Osteocyte (in vitro differentiated cells): ENCODE results near the gene CDH4. TPM values are rescaled to one million over a fixed set of nuclear protein-coding genes. Genes with fewer than 3 reads are reported as not detected.

Experiments used
- DNase-seq: peaks from one replicate; pipeline ENCODE4 v3.0.0; 2021; ENCODE audit warnings: mixed read lengths; ENCODE audit not compliant: unreplicated experiment; ENCODE audit errors: extremely low spot score
- H3K27ac Mint-ChIP-seq: one replicate; pipeline ENCODE4 v1.8.0; 2021; ENCODE audit warnings: mild to moderate bottlenecking, mixed read lengths; ENCODE audit not compliant: unreplicated experiment
- H3K27me3 Mint-ChIP-seq: one replicate; pipeline ENCODE4 v1.8.0; 2021; ENCODE audit warnings: mixed read lengths; ENCODE audit not compliant: unreplicated experiment
- H3K36me3 Mint-ChIP-seq: one replicate; pipeline ENCODE4 v1.8.0; 2021; ENCODE audit warnings: mixed read lengths; ENCODE audit not compliant: unreplicated experiment
- H3K4me1 Mint-ChIP-seq: one replicate; pipeline ENCODE4 v1.8.0; 2021; ENCODE audit warnings: mixed read lengths; ENCODE audit not compliant: unreplicated experiment
- H3K4me3 Mint-ChIP-seq: one replicate; pipeline ENCODE4 v1.8.0; 2021; ENCODE audit warnings: mild to moderate bottlenecking, moderate library complexity, mixed read lengths; ENCODE audit not compliant: unreplicated experiment
- H3K9me3 Mint-ChIP-seq: one replicate; pipeline ENCODE4 v1.8.0; 2021; ENCODE audit warnings: mixed read lengths; ENCODE audit not compliant: unreplicated experiment
- total RNA-seq: library from RNA; stranded (reverse); gene quantifications from 2 replicates; pipeline ENCODE4 v1.2.1, GENCODE V29; 2021
- TF ChIP-seq, protein P1 (sequence below): fragments of 200-600 bp; sonication (generic); IDR thresholded peaks from 2 replicates; pipeline ENCODE4 v1.5.0; 2021; ENCODE audit warnings: antibody characterized with exemption, mild to moderate bottlenecking, moderate library complexity

The CDH4 gene
- total RNA-seq, 1 donor from 2014 or later: 1.3 TPM

DNA sequence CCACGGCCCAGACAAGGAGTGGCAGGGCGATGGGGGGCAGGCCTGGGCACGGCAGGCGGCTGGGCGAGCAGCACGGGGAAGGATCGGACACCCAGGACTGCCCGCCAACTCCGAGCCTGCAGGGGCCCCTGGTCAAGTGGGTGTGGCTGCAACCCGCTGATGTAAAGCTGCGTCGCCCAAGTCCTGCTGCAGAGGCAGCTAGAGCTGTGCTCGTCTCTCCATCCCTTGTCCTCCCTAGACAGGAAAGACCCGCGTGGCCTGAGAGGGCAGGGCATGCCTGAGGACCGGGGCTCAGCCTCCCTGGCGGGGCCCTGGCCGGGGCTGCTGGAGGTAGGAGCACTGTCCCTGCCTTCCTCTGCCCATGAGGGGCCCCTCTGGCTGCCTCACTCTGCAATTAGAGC is 281.2 kb downstream of the CDH4 start:
- H3K27ac Mint-ChIP-seq: no peak overlapping the region
- no peak for DNase-seq
- no peaks in the 10 kb centered on the region for H3K4me1 Mint-ChIP-seq
- no peaks in the 10 kb centered on the region for H3K27me3 Mint-ChIP-seq
- H3K4me3 Mint-ChIP-seq: no peak overlapping the region
- TF ChIP-seq, protein P1, sequence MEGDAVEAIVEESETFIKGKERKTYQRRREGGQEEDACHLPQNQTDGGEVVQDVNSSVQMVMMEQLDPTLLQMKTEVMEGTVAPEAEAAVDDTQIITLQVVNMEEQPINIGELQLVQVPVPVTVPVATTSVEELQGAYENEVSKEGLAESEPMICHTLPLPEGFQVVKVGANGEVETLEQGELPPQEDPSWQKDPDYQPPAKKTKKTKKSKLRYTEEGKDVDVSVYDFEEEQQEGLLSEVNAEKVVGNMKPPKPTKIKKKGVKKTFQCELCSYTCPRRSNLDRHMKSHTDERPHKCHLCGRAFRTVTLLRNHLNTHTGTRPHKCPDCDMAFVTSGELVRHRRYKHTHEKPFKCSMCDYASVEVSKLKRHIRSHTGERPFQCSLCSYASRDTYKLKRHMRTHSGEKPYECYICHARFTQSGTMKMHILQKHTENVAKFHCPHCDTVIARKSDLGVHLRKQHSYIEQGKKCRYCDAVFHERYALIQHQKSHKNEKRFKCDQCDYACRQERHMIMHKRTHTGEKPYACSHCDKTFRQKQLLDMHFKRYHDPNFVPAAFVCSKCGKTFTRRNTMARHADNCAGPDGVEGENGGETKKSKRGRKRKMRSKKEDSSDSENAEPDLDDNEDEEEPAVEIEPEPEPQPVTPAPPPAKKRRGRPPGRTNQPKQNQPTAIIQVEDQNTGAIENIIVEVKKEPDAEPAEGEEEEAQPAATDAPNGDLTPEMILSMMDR: no peak
- no peaks in the 10 kb centered on the region for H3K36me3 Mint-ChIP-seq
- H3K9me3 Mint-ChIP-seq: no peaks in the 10 kb centered on the region

DNA sequence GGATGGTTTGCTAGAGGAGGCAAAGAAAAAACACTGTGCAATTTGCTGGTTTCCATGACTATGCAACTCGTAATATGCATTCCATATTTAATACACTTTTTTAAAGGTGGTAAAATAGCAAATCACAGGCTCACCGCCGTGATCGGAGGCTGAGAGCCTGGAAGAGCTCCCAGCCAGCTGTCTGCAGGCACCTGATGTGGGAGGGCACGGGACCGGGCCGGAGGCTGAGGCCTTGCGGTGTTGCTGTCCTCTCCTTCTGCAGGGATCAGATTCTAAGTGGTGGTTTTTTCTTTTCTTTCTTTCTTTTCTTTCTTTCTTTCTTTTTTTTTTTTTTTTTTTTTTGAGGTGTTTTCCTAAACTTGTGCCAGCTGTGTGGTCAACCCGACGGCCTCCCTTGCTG is 282.3 kb downstream of the CDH4 start:
- H3K4me1 Mint-ChIP-seq: no peaks in the 10 kb centered on the region
- H3K4me3 Mint-ChIP-seq: no peak overlapping the region
- H3K27me3 Mint-ChIP-seq: no peaks in the 10 kb centered on the region
- no peaks in the 10 kb centered on the region for H3K9me3 Mint-ChIP-seq
- no peaks in the 10 kb centered on the region for H3K36me3 Mint-ChIP-seq
- H3K27ac Mint-ChIP-seq: no peak overlapping the region
- DNase-seq: no peak
- TF ChIP-seq, protein P1: no peak

DNA sequence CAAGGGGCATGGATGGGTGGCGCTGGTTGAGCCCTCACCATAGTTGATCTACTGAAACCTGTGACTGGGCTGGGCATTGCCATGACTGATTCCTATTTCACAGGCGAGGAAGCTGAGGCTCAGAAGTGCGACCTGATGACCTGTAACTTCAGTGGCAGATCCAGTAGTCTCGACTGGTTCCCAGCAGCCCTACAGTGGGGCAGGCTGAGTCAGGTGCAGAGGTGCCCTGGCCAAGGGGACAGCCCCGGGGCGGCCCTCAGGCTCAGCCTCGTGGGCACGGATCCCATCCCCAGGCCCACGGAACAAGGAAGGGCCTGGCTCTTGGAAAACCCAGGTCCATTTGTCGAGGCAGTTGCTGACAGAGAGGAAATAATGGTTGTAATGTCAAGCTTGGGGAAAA is 283.0 kb downstream of the CDH4 start:
- DNase-seq: no peak
- TF ChIP-seq, protein P1: no peak
- Mint-ChIP-seq H3K9me3 (no peaks in the 10 kb centered on the region), H3K27ac (no peak overlapping the region), H3K4me1 (no peaks in the 10 kb centered on the region), H3K4me3 (no peak overlapping the region), H3K27me3 (no peaks in the 10 kb centered on the region), H3K36me3 (no peaks in the 10 kb centered on the region)

DNA sequence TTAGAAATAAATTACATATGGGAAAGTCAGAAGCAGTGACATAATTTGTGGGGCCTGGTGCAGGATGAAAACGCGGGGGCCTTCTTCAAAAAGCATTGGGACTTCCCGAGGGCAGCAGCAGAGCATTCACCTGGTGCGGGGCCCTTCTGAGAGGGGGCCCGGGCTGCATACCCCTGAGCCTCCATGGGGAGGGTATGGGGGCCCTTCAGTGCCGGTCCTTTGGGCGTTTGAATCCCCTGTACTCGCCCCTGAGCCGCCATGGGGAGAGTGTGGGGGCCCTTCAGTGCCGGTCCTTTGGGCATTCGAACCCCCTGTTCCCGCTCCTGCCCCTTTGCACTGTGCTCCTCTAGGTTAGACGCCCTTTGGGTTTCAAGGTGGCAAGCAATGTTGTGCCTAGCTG is 283.5 kb downstream of the CDH4 start:
- Mint-ChIP-seq H3K27ac (no peak overlapping the region), H3K4me3 (no peak overlapping the region), H3K36me3 (no peaks in the 10 kb centered on the region), H3K4me1 (no peaks in the 10 kb centered on the region), H3K9me3 (no peaks in the 10 kb centered on the region), H3K27me3 (no peaks in the 10 kb centered on the region)
- DNase-seq: no peak
- TF ChIP-seq, protein P1: no peak

DNA sequence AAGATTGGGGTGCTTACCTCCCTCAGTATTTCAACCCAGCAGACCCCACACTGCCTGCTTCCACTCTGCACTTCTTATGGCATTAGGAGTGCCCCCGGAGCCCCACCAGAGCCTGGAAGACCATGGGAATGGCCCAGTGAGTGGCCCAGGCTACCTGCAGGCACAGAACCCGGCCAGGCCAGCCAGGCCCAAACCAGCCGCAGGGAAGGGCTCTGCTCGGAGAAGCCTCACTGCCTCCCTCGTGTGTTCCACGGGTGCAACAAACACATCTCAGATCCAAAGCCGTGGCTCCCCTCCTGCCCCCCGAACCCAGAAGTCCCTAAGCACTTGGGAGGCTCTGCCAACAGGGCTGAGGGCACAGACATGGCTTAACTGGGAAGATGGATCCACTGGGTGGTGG is 283.9 kb downstream of the CDH4 start:
- TF ChIP-seq, protein P1: no peak
- no peak overlapping the region for H3K4me3 Mint-ChIP-seq
- H3K27me3 Mint-ChIP-seq: no peaks in the 10 kb centered on the region
- H3K4me1 Mint-ChIP-seq: no peaks in the 10 kb centered on the region
- no peak overlapping the region for H3K27ac Mint-ChIP-seq
- no peaks in the 10 kb centered on the region for H3K9me3 Mint-ChIP-seq
- no peaks in the 10 kb centered on the region for H3K36me3 Mint-ChIP-seq
- DNase-seq: no peak
